Globus pallidus (tissue), 1 donor: ENCODE data around the gene URGCP.

ENCODE experiments used
- DNase-seq: peaks from one replicate; pipeline ENCODE4 v3.0.0-alpha.2; 2015; ENCODE audit warnings: low spot score

Gene URGCP

DNA sequence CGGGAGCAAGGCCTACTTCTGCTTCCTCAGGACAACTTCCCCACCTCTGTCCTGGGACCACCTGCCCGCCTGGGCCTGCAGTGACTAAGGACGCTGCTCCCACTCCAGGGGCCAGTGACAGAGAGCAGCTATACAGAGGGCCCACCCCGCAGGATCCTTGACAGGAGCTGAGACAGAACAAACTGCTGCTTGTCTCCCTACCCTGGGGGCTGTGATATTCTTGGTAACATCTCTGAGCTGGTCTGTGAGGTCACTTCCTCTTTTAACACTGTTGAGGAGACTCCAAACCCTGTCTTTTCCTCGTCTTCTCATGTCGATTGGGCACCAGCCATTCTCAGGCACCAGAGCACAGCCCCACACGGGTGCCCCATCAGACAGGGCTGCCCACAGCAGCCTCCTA, 30.2 kb downstream of the URGCP start:
- DNase-seq: no peak

DNA sequence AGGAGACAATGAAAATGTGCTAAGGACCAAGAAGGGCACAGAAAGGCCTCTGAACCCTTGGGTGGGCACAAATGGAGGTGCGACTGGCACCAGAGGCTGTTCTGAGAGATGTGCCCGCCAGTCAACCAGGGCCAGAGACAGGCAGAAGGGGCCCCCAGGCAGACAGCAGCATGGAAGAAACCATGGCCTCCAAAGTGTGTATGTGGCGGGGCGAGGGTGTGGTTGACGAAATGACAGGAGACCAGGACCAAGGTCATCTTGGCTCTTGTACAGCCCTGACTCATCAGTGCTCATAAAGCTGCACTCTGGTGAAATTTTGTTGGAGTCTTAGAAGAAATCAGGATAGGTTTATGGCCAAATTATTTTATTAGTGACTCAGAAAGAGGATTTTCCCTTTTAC, 33.1 kb downstream of the URGCP start:
- no peak for DNase-seq

DNA sequence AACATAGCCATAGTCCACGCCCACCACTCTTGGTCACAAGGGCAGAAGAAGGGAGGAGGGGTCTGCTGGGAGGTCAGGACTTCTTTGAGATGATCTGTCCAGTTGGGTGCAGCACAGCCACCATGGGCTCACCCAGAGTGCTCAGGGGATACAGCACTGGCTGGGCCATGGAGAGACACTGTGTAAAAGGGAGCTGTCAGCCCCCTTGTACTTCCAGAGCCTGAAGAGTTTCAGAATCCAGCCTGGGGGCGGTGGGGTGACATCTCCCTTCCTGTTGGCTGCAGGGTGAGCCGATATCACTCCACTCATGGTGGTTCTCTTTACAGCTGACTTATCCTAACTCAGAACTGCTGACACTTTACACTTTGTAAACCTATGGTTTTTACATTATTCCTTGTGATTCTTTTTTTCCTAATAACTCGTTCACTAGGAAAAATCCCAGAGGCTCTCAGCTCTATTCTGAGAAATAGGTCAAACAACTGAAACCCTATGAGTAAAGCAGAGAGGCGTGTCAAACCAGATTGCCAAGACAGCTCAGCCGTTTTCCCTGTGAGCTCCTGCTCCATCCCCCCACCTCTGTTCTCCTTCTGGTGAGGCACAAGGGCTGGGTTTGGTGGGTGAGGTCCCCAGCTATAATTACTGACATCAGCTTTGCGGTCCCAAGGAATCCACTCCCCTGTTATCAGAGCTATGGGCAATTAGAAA, 33.8 kb downstream of the URGCP start:
- DNase-seq: no peak

GRCh38 chr7:43871064-43871463, 35.3 kb downstream of the URGCP start:
- no peak for DNase-seq

DNA sequence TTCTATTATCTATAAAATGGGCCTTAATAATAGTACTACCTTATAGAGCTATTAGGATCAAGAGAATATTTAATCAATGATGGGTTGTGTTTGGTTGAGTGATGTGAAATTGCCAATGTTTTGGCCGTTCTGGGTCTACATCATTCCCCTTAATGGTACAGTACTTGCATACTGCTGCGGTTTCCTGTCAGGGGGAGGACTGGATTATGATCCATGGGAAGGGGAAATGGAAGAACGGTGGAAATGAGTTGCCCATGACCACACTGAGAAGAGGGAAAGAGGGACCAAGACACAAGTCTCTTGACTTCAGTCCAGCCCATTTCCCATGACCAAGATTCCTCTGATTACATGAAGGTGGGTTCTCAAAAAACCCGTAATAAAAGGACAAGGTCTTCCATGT, 36.1 kb downstream of the URGCP start:
- DNase-seq: no peak

DNA sequence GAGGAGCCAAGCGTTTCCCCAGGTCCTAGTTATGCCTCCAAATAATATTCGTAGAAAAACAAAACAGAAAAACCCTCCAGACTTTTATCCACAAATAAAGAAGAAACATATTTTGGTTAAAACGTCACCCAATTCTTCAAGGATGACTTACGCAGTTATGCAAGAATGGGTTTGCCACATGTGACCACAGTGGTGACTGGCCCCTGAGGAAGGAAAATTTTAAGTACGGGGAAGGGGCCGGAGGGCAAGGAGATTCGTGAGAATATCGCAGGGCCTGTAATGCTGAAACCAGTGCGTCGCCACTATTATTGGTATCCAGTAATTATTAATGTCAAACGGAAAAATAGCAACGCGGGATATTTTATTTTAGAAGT, 36.5 kb downstream of the URGCP start:
- no peak for DNase-seq

GRCh38 chr7:43869006-43869866, 37.2 kb downstream of the URGCP start, which contains the start of gene MRPS24:
MRPS24 (minus strand) TSS chr7:43869517; CDS start chr7:43869495, 22 bp downstream.
- DNase-seq: peak; percentile 94

- no peak for DNase-seq
Observed at GRCh38 chr7:43868681-43869005, 37.8 kb downstream of the URGCP start.

DNA sequence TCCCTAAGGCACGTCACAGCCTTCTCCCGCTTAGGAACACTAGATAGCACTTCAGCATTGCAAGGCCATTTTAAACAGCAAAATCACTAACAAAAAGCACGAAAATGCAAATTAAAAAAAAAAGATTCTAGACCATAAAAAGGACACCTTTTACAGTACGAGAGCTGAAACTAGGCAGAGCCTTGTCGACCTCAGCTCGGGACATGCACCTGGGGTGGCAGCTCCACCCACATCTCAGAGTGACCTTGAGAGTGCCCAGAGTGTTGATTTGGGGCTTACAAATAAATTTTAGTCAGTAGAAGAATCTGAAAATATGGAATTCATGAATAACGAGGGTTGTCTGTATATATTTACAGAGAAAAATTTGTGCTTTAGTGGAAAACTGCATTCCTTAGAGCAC, 38.2 kb downstream of the URGCP start:
- no peak for DNase-seq

DNA sequence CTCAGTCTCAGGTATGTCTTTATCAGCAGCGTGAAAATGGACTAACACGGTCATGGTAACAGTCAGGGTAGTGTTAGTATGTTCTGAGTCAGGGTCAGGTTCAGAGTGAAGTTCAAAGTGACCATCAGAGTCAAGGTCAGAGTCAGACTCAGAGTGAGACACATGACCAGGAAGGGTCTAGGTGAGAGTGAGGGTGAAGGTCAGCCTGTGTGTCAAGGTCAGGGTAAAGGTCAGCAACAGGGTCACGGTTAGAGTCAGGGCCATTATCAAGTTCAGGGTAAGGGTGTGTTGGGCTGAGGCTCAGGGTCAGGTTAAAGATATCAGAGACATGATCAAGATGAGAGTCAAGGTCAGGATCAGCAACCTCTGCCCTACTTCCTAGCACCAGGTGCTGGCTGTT, 41.1 kb downstream of the URGCP start:
- no peak for DNase-seq

DNA sequence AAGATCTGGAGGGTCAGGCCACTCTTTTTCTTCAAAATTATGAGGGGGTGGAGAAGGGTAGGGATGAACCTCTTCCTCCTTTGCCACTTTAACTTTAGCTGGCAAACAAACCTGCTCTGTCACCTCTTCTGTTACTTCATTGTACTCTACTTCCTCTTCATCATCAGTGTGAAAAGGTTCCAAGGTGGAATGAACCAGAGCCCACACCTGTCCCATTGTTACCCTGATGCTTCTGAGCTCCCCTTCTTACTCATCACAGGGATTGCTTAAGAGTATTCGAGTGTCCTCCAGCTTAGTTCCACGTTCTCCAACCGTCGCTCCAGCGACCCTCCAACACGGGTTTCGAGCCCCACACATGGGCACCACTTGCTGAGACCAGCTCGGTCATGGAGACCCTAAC, 42.3 kb downstream of the URGCP start:
- DNase-seq: no peak

DNA sequence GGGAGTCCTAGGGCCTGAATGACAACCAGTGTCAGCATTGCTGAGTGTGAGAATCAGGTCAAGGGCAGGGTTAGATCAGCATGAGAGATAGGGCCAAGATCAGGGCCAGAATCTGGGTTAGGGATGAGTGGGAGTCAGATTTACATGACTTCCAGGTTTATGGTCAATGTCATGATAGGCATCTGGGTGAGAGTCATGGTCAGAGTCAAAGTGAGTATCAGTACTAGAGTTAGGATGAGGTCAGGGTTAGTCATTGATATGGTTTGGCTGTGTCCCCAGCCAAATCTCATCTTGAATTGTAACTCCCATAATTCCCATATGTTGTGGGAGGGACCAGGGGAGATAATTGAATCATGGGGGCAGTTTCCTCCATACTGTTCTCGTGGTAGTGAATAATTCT, 49.4 kb downstream of the URGCP start:
- DNase-seq: no peak

DNA sequence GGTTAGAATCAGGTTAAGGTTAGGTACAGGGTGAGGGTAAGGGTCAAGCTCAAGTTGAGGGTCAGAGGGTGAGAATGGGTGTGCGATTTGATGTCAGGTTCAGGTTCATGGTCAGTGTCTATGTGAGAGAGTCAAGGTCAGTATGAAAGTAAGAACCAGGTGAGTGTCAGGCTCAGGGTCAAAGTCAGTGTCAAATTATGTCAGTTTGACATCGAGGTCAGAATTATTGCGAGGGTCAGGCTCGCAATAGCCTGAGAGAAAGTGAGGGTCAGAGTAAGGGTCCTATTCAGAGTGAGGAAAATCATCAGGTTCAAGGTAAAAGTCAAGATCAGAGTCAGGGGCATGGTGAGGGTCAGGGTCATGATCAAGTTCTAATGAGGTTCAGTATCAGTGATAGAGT, 50.1 kb downstream of the URGCP start:
- DNase-seq: no peak

DNA sequence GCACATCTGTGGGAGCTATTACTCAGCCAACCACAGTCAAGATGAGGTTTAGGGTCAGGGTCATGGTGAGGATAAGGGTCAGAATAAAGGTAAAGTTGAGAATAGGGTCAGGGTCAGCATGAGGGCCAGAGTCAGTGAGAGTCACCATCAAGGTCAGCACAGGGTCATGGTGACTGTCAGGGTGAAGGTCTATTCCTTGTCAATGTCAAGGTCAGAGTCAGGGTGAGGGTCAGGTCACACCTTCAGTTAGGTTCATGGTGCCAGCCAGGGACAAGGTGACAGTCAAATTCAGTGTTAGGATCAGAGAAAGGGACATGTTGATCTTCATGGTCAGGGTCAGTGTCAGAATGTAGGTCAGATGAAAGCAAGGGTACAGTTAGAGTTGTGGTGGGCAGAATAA, 51.2 kb downstream of the URGCP start:
- no peak for DNase-seq

DNA sequence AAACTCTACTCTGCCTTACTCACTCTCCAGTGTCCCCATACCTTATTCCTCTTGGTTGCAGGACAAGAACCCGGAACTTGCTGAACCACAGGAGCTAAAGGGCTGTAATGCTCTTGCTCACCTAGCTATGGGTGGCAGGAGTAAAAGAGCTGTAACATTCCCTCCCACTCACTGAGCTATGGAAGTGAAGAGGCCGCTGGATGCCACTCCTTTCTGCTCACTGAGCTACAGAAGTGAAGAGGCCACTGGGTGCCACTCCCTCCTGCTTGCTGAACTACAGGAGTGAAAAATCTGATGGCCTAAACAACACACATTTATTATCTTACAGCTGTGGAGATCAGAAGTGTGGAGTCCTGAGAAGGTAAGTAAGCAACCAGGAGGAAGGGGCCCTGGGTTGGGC, 54.6 kb downstream of the URGCP start:
- no peak for DNase-seq

DNA sequence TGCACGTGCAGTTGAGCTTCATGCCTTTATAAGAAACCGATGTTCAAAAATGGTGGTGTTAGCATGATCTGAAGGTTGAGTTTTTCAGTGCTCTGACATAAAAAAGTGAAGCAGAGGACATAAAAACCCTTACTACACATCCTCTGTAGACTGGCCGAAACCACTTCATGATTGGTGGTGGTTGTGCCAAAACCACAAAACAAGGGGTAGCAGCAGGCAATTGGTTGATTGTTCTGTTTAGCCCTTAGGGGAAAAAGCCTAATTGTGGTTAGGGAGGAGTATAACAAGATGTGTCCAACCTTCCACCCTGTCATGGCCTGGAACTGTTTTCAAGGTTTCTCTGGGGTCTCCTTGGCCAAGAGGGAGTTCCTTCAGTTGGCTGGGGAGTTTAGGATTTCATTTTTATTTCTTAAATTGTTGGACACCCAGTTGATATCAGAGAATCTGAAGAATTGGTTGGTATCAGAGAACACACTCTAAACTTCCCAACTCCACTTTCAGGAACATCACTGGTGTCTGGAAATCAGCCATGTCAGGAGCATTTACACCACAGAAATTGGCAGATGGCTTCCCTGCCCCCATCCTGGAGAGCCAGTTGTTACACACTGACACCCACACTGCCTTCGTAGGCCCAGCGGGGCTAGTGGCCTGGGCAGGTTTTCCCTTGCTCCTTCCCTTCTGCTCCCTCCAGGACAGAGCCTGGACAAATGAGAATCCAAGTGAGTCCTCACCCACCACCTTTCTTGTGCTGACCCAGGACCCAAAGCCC, 55.9 kb downstream of the URGCP start:
- no peak for DNase-seq

DNA sequence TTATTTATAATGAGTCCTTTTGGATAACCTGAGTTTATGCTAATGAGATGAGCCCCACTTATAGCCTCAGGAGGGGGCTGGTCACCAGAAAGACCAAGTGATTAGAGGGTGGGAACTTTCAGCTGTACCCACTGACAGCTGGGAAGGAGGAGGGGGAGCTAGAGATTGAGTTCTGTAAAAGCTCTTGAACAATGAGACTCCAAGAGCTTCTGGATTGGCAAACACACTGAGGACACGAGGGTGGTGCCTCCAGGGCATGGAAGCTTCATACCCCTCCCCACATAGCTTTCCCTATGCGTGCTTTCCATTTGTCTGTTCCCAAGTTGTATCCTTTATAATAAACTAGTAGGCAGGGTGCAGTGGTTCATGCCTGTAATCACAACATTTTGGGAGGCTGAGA, 57.3 kb downstream of the URGCP start:
- DNase-seq: no peak

DNA sequence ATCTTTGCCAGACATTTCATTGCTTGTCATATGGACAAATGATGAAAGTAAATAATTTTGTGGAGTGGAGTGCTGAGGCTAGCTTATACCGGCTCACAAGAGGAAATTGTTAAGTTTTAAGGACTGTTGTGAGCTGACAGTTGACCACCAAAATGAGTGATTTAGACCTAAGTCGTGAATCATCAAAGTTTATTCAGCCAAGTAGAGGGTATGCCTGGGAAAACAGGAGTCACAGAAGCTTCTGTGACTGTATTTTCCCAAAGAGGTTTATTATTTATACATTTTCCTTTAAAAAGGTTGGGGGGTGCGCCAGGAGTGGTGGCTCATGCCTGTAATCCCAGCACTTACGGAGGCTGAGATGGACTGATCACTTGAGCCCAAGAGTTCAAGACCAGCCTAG, 58.9 kb downstream of the URGCP start:
- no peak for DNase-seq

GRCh38 chr7:43844662-43845061, 61.7 kb downstream of the URGCP start:
- no peak for DNase-seq

GRCh38 chr7:43844257-43844656, 62.1 kb downstream of the URGCP start:
- DNase-seq: no peak

DNA sequence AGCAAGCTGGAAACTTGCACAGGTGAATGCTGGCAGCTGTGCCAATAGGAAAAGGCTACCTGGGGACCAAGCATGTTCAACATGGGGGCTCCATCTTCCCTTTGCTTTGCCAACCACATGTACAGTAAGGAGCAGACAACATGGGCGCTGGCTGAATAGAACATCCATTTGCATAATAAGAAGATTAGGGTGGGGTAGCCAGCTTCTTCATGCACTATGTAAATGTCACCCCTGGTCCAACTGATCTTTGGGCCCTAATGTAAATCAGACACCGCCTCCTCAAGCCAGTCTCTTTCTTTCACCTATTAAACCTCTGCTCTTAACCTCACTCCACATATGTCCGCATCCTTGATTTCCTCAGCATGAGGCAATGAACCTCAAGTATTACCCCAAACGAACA, 63.1 kb downstream of the URGCP start:
- no peak for DNase-seq

DNA sequence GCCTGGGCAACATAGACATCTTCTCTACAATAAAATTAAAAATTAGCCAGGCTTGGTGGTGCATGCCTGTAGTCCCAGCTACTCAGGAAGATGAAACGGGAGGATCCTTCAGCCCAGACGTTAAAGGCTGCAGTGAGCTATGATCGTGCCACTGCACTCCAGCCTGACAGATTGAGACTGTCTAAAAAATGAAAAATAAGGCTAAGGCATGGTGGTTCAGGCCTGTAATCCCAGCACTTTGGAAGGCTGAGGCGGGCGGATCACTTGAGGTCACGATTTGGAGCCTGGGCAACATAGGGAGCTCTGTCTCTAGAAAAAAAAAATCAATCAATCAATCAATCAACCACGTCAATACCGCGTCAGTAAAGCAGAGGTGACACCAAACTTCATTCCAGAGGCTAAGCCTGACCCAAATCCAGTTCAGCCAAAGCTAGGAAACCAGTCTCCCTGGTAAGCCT, 68.2 kb downstream of the URGCP start:
- no peak for DNase-seq
